BE2C (cell line): ENCODE results near the gene CCDC9B.

Experiments
- DNase-seq: peaks from one replicate; pipeline ENCODE4 v3.0.0-alpha.2; 2020
- H3K27me3 ChIP-seq: fragments of 250-450 bp; sonication (Bioruptor Pico); 2 replicates; pipeline ENCODE4 v1.5.1; 2020; ENCODE audit warnings: mild to moderate bottlenecking
- H3K36me3 ChIP-seq: fragments of 250-450 bp; sonication (Bioruptor Pico); 2 replicates; pipeline ENCODE4 v1.5.1; 2020; ENCODE audit warnings: mild to moderate bottlenecking
- H3K4me1 ChIP-seq: fragments of 250-450 bp; sonication (Bioruptor Pico); 2 replicates; pipeline ENCODE4 v1.5.1; 2020
- H3K4me3 ChIP-seq: 2 replicates; pipeline ENCODE4 v1.5.1; 2011; ENCODE audit warnings: low read depth, low read length
- H3K9me3 ChIP-seq: fragments of 250-450 bp; sonication (Bioruptor Pico); 2 replicates; pipeline ENCODE4 v1.5.1; 2020
- CTCF ChIP-seq: IDR thresholded peaks from 2 replicates; pipeline ENCODE4 v1.5.1; 2012; ENCODE audit warnings: mild to moderate bottlenecking, low read depth, low read length

Gene CCDC9B

GRCh38 chr15:40381818-40382529 is 41.2 kb upstream of the CCDC9B start:
- H3K36me3 ChIP-seq, result peaks cover 19% of the 10 kb centered on the region
- no peak for DNase-seq
- no peaks in the 10 kb centered on the region for H3K9me3 ChIP-seq
- TF ChIP-seq CTCF, result no peak
- H3K27me3 ChIP-seq, result no peaks in the 10 kb centered on the region
- peaks cover 4% of the 10 kb centered on the region; the same call in 1 of the 2 replicates for H3K4me1 ChIP-seq
- H3K4me3 ChIP-seq, result no peak overlapping the region

GRCh38 chr15:40380636-40381035 is 39.9 kb upstream of the CCDC9B start:
- TF ChIP-seq CTCF, result no peak
- H3K4me3 ChIP-seq, result no peak overlapping the region
- H3K36me3 ChIP-seq, result peaks cover 8% of the 10 kb centered on the region
- H3K9me3 ChIP-seq, result no peaks in the 10 kb centered on the region
- H3K4me1 ChIP-seq, result peaks cover 4% of the 10 kb centered on the region; the same call in 1 of the 2 replicates
- no peak for DNase-seq
- no peaks in the 10 kb centered on the region for H3K27me3 ChIP-seq

- H3K36me3 ChIP-seq, result peaks cover under 1% of the 10 kb centered on the region
- no peaks in the 10 kb centered on the region for H3K9me3 ChIP-seq
- H3K4me3 ChIP-seq, result no peak overlapping the region
- H3K27me3 ChIP-seq, result no peaks in the 10 kb centered on the region
- peaks cover 4% of the 10 kb centered on the region; the same call in 1 of the 2 replicates for H3K4me1 ChIP-seq
- no peak for DNase-seq
- no peak for TF ChIP-seq CTCF
Observed at GRCh38 chr15:40379853-40380252, 39.1 kb upstream of the CCDC9B start.

GRCh38 chr15:40379374-40379773 is 38.6 kb upstream of the CCDC9B start:
- H3K4me3 ChIP-seq, result no peak overlapping the region
- H3K36me3 ChIP-seq, result no peaks in the 10 kb centered on the region
- peaks cover 4% of the 10 kb centered on the region; the same call in 1 of the 2 replicates for H3K4me1 ChIP-seq
- H3K27me3 ChIP-seq, result no peaks in the 10 kb centered on the region
- H3K9me3 ChIP-seq, result no peaks in the 10 kb centered on the region
- TF ChIP-seq CTCF, result no peak
- no peak for DNase-seq

- H3K4me3 ChIP-seq, result no peak overlapping the region
- H3K27me3 ChIP-seq, result no peaks in the 10 kb centered on the region
- H3K36me3 ChIP-seq, result no peaks in the 10 kb centered on the region
- peaks cover 4% of the 10 kb centered on the region; the same call in 1 of the 2 replicates for H3K4me1 ChIP-seq
- no peak for TF ChIP-seq CTCF
- no peak for DNase-seq
- H3K9me3 ChIP-seq, result no peaks in the 10 kb centered on the region
Observed at GRCh38 chr15:40377606-40378005, 36.9 kb upstream of the CCDC9B start.

- Histone ChIP-seq H3K4me3 (no peak overlapping the region), H3K4me1 (no peaks in the 10 kb centered on the region; the same call in 1 of the 2 replicates), H3K36me3 (no peaks in the 10 kb centered on the region), H3K27me3 (no peaks in the 10 kb centered on the region), H3K9me3 (no peaks in the 10 kb centered on the region; the same call in 1 of the 2 replicates)
- no peak for DNase-seq
- no peak for TF ChIP-seq CTCF
Observed at GRCh38 chr15:40372981-40373380, 32.2 kb upstream of the CCDC9B start.
